HepG2 (cell line): ENCODE results near the gene NCBP2. TPM values are rescaled to one million over a fixed set of nuclear protein-coding genes. Genes with fewer than 3 reads are reported as not detected.
A peak's percentile ranks its signal among the peaks of the same experiment; 100 is the strongest.

Experiments
- HNRNPUL1 ChIP-seq: fragments of 200-400 bp; formaldehyde crosslinking; IDR thresholded peaks from 2 replicates; pipeline ENCODE4 v1.6.1; 2017; ENCODE audit warnings: low read depth, mild to moderate bottlenecking, low read length, moderate library complexity
- NFATC3 ChIP-seq: sonication (generic); formaldehyde crosslinking; IDR thresholded peaks from 2 replicates; pipeline ENCODE4 v1.5.1; 2020; ENCODE audit warnings: mild to moderate bottlenecking, missing genetic modification reagents
- NFE2L2 ChIP-seq: fragments of 150-350 bp; IDR thresholded peaks from 2 replicates; pipeline ENCODE4 v1.6.1; 2014; ENCODE audit warnings: low read length
- RBFOX2 ChIP-seq: fragments of 200-400 bp; formaldehyde crosslinking; IDR thresholded peaks from 2 replicates; pipeline ENCODE4 v1.6.1; 2017; ENCODE audit warnings: low read depth, mild to moderate bottlenecking, low read length
- REXO4 ChIP-seq: sonication (generic); formaldehyde crosslinking; IDR thresholded peaks from 2 replicates; pipeline ENCODE4 v1.8.0; 2022; ENCODE audit warnings: missing genetic modification reagents, mild to moderate bottlenecking, borderline replicate concordance
- SMYD3 ChIP-seq: sonication (generic); formaldehyde crosslinking; IDR thresholded peaks from 2 replicates; pipeline ENCODE4 v1.8.1; 2023; ENCODE audit warnings: mild to moderate bottlenecking, missing genetic modification reagents
- TCF7L2 ChIP-seq: IDR thresholded peaks from 2 replicates; pipeline ENCODE4 v1.6.1; 2011; ENCODE audit warnings: mild to moderate bottlenecking, low read depth, low read length, moderate library complexity
- TIGD3 ChIP-seq: sonication (generic); formaldehyde crosslinking; IDR thresholded peaks from 2 replicates; pipeline ENCODE4 v1.5.1; 2020; ENCODE audit warnings: mild to moderate bottlenecking, missing genetic modification reagents, borderline replicate concordance
- ZBTB14 ChIP-seq: sonication (generic); formaldehyde crosslinking; IDR thresholded peaks from 2 replicates; pipeline ENCODE4 v1.4.0; 2020; ENCODE audit warnings: missing genetic modification reagents
- ZBTB20 ChIP-seq: sonication (generic); formaldehyde crosslinking; IDR thresholded peaks from 2 replicates; pipeline ENCODE4 v1.8.1; 2023; ENCODE audit warnings: missing genetic modification reagents, low read depth, mild to moderate bottlenecking, borderline replicate concordance
- ZFY ChIP-seq: sonication (generic); formaldehyde crosslinking; IDR thresholded peaks from 2 replicates; pipeline ENCODE4 v1.4.0; 2020; ENCODE audit warnings: missing genetic modification reagents
- ZMYM3 ChIP-seq: sonication (generic); formaldehyde crosslinking; IDR thresholded peaks from 2 replicates; pipeline ENCODE4 v1.5.1; 2020; ENCODE audit warnings: mild to moderate bottlenecking, missing genetic modification reagents
- ZNF24 ChIP-seq: fragments of 450-650 bp; IDR thresholded peaks from 2 replicates; pipeline ENCODE4 v1.6.1; 2017; ENCODE audit warnings: antibody characterized with exemption, mild to moderate bottlenecking
- ZNF30 ChIP-seq: sonication (generic); formaldehyde crosslinking; IDR thresholded peaks from 2 replicates; pipeline ENCODE4 v1.5.0; 2020; ENCODE audit warnings: mild to moderate bottlenecking, missing genetic modification reagents
- ZNF629 ChIP-seq: sonication (generic); formaldehyde crosslinking; conservative IDR thresholded peaks from 2 replicates; pipeline ENCODE4 v1.5.0; 2020; ENCODE audit warnings: missing genetic modification reagents
- ZSCAN5A ChIP-seq: sonication (generic); formaldehyde crosslinking; IDR thresholded peaks from 2 replicates; pipeline ENCODE4 v1.8.0; 2022; ENCODE audit warnings: mild to moderate bottlenecking, missing genetic modification reagents, borderline replicate concordance
- polyA plus RNA-seq, 8 experiments: library from polyadenylated mRNA; depleted of rRNA in 3 of 8; stranded (reverse) in 7 of 8; unstranded in 1 of 8; fragments of >200 nt; fragmentation: Illumina TruSeq in 4 of 8; extraction: Trizol in 4 of 8; gene quantifications; 2 replicates each; pipeline versions ENCODE4 v1.2.1 to v1.2.3, GENCODE V29; 2011 to 2016; ENCODE audit warnings: low read depth in 4 of 8, missing spikeins in 1 of 8, mixed read lengths in 1 of 8; ENCODE audit not compliant: insufficient read depth in 1 of 8
- total RNA-seq, 5 experiments: library from RNA; depleted of rRNA; stranded (reverse); fragments of >200 nt; fragmentation: Illumina TruSeq; extraction: Trizol; gene quantifications; 2 replicates each; pipeline ENCODE4 v1.2.3, GENCODE V29; 2016; ENCODE audit warnings: low read depth in 1 of 5
- TF ChIP-seq, protein P1 (sequence below): sonication (generic); formaldehyde crosslinking; IDR thresholded peaks from 2 replicates; pipeline ENCODE4 v1.5.1; 2020; ENCODE audit warnings: missing genetic modification reagents, mild to moderate bottlenecking, borderline replicate concordance
- TF ChIP-seq, protein P2 (sequence below): sonication (generic); formaldehyde crosslinking; IDR thresholded peaks from 2 replicates; pipeline ENCODE4 v1.4.0; 2020; ENCODE audit warnings: mild to moderate bottlenecking, missing genetic modification reagents
- TF ChIP-seq, protein P3 (sequence below): sonication (generic); formaldehyde crosslinking; IDR thresholded peaks from 2 replicates; pipeline ENCODE4 v1.5.0; 2020; ENCODE audit warnings: mild to moderate bottlenecking, missing genetic modification reagents

The NCBP2 gene
- total and polyA plus RNA-seq, 2 of the 13 experiments (the other 11 are each of a cell fraction or from before 2014, with no cell fraction given) = 58.7 to 95.5 TPM

DNA sequence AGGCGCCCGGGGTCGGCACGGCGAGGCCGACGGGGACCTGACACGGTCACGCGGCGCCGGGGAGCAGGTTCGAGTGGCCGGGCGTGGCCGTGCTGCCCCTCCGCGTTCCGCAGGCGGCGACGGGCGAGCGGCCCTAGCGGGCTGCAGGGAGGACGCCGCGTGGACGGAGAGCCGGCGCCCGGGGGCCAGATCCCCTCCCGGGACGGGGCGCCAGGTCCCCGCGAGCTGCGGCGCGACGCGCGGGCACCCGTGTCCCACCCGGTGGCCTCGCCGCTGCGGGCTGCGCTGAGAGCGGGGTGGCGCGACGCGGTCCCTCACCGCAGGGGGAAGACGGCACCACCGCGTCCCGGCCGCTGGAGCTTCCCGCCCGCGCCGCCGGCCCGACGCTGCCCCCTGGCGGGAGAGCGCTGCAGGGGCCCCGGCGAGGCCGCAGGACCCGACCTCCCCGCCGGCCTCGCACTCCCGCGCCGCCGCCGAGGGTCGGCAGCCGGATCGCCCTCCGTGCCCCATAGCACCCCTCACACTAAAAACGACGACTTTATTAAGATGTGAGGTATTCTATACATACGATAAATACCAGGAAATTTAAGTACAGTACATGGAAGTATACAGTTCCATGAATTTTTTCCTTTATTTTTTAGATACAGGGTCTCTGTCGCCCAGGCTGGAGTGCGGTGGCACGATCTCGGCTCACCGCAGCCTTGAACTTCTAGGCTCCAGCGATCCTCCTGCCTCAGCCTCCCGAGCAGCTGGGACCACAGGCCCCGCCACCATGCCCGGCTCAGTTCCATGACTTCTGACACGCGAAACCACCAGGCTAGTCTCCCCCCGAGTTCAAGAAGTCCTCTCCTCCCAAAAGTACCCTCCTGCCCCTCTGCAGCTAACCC lies 27.6 kb upstream of the NCBP2 start (continued):
- TF ChIP-seq ZSCAN5A (CRISPR knock-in tag) (no peak), ZBTB20 (0 out of 2 replicates have a peak, but pooled peaks have one; percentile 20), TIGD3 (CRISPR knock-in tag) (no peak), ZFY (CRISPR knock-in tag) (peak; percentile 57), RBFOX2 (peak; percentile 84), TCF7L2 (no peak), NFATC3 (CRISPR knock-in tag) (no peak), REXO4 (CRISPR knock-in tag) (no peak), HNRNPUL1 (no peak), SMYD3 (CRISPR knock-in tag) (no peak), ZBTB14 (CRISPR knock-in tag) (no peak), ZNF24 (no peak), NFE2L2 (no peak), ZNF629 (CRISPR knock-in tag) (no peak), ZNF30 (CRISPR knock-in tag) (no peak), ZMYM3 (CRISPR knock-in tag) (no peak)
- TF ChIP-seq, protein P1, sequence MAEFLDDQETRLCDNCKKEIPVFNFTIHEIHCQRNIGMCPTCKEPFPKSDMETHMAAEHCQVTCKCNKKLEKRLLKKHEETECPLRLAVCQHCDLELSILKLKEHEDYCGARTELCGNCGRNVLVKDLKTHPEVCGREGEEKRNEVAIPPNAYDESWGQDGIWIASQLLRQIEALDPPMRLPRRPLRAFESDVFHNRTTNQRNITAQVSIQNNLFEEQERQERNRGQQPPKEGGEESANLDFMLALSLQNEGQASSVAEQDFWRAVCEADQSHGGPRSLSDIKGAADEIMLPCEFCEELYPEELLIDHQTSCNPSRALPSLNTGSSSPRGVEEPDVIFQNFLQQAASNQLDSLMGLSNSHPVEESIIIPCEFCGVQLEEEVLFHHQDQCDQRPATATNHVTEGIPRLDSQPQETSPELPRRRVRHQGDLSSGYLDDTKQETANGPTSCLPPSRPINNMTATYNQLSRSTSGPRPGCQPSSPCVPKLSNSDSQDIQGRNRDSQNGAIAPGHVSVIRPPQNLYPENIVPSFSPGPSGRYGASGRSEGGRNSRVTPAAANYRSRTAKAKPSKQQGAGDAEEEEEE (CRISPR knock-in tag) = no peak
- TF ChIP-seq, protein P2, sequence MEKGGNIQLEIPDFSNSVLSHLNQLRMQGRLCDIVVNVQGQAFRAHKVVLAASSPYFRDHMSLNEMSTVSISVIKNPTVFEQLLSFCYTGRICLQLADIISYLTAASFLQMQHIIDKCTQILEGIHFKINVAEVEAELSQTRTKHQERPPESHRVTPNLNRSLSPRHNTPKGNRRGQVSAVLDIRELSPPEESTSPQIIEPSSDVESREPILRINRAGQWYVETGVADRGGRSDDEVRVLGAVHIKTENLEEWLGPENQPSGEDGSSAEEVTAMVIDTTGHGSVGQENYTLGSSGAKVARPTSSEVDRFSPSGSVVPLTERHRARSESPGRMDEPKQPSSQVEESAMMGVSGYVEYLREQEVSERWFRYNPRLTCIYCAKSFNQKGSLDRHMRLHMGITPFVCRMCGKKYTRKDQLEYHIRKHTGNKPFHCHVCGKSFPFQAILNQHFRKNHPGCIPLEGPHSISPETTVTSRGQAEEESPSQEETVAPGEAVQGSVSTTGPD (CRISPR knock-in tag) = no peak
- TF ChIP-seq, protein P3, sequence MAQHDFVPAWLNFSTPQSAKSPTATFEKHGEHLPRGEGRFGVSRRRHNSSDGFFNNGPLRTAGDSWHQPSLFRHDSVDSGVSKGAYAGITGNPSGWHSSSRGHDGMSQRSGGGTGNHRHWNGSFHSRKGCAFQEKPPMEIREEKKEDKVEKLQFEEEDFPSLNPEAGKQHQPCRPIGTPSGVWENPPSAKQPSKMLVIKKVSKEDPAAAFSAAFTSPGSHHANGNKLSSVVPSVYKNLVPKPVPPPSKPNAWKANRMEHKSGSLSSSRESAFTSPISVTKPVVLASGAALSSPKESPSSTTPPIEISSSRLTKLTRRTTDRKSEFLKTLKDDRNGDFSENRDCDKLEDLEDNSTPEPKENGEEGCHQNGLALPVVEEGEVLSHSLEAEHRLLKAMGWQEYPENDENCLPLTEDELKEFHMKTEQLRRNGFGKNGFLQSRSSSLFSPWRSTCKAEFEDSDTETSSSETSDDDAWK (CRISPR knock-in tag) = no peak
